H1 (cell line): Measurements from ENCODE around the gene HPRT1. TPM values are rescaled to one million over a fixed set of nuclear protein-coding genes. Genes with fewer than 3 reads are reported as not detected.

Experiments
- JUN ChIP-seq: IDR thresholded peaks from 2 replicates; pipeline ENCODE4 v1.6.1; 2011; ENCODE audit warnings: low read depth, mild to moderate bottlenecking, improper control_type of control experiment, low read length
- TBP ChIP-seq: IDR thresholded peaks from 2 replicates; pipeline ENCODE4 v1.6.1; 2011; ENCODE audit warnings: low read depth, low read length, improper control_type of control experiment
- TCF12 ChIP-seq: IDR thresholded peaks from 2 replicates; pipeline ENCODE4 v1.6.1; 2011; ENCODE audit warnings: low read depth, mild to moderate bottlenecking, low read length
- polyA plus RNA-seq, 7 experiments: library from polyadenylated mRNA; depleted of rRNA in 3 of 7; stranded (reverse) in 5 of 7; unstranded in 2 of 7; fragments of >200 nt in 5 of 7; fragments of 200-250 nt in 2 of 7; gene quantifications; 1 replicate in 5 of 7; 2 replicates in 1 of 7; 4 replicates in 1 of 7; pipeline versions ENCODE4 v1.2.1 to v1.2.3, GENCODE V29; 2011 to 2013; ENCODE audit warnings: missing spikeins in 2 of 7, mixed read lengths in 2 of 7
- total RNA-seq: library from RNA; stranded (reverse); fragmentation: NEBNext Ultra II Directional; extraction: Animal tissue kit (Norgen Biotek cat#: 25700); gene quantifications from 2 replicates; pipeline ENCODE4 v1.2.1, GENCODE V29; 2021

The HPRT1 gene
- total and polyA plus RNA-seq, 2 of the 8 experiments (the other 6 are each of a cell fraction or from before 2014, with no cell fraction given) = 16.9 to 49.5 TPM

GRCh38 chrX:134526399-134526798 lies 66.4 kb downstream of the HPRT1 start (continued):
- TF ChIP-seq TCF12 (no peak), TBP (no peak), JUN (no peak)
